Transverse colon (tissue), 4 donors: ENCODE data around the gene HPSE.

Experiments
- EP300 ChIP-seq: sonication (generic); formaldehyde crosslinking; IDR thresholded peaks from one replicate; pipeline ENCODE4 v1.6.1; 2017; ENCODE audit warnings: antibody characterized with exemption, low read depth
- POLR2A ChIP-seq: fragments of 450-650 bp; IDR thresholded peaks from one replicate; pipeline ENCODE4 v1.6.1; 2016; ENCODE audit warnings: antibody characterized with exemption, mild to moderate bottlenecking, moderate library complexity
- POLR2AphosphoS5 ChIP-seq, 3 donors: sonication (generic); formaldehyde crosslinking; IDR thresholded peaks; one replicate each; pipeline ENCODE4 v1.6.1; 2016; ENCODE audit warnings: antibody characterized with exemption in 3 of 3
- TF ChIP-seq, protein P1 (sequence below), 5 experiments: fragments of 200-600 bp in 3 of 5; fragments of 450-650 bp in 2 of 5; sonication (generic) in 3 of 5; IDR thresholded peaks; 1 replicate in 2 of 5; 2 replicates in 3 of 5; pipeline ENCODE4 v1.5.1; 2016 to 2017; ENCODE audit warnings: antibody characterized with exemption in 5 of 5, inconsistent platforms in 3 of 5, mild to moderate bottlenecking in 2 of 5, moderate library complexity in 1 of 5

DNA sequence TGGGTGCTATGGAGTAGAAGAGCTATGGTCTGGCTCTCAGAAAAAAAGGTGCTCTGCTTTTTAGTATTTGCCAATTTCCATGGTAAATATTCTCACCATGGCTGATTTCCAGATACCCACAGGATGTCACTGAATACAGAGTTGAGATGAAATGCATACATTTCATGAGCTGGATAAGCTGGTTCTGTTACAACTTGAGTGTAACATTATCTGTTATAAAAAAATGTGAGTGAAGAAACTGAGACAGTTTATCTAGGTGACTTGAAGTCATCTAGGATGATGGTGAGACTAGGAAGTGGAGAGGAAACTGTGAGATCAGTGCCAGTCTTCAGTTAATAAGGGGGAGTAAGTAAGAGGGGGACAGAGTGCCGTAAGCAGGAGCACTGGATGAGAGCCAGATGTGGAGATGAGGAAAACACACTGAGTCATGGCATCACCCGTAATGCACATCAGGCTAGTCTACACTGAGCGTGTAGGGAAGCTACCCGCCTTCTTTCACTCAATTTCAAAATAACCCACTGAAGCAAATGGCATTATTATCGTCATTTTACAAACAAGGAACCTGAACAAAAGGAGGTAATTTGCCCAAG is 5.0 kb downstream of the HPSE start:
- TF ChIP-seq, protein P1, sequence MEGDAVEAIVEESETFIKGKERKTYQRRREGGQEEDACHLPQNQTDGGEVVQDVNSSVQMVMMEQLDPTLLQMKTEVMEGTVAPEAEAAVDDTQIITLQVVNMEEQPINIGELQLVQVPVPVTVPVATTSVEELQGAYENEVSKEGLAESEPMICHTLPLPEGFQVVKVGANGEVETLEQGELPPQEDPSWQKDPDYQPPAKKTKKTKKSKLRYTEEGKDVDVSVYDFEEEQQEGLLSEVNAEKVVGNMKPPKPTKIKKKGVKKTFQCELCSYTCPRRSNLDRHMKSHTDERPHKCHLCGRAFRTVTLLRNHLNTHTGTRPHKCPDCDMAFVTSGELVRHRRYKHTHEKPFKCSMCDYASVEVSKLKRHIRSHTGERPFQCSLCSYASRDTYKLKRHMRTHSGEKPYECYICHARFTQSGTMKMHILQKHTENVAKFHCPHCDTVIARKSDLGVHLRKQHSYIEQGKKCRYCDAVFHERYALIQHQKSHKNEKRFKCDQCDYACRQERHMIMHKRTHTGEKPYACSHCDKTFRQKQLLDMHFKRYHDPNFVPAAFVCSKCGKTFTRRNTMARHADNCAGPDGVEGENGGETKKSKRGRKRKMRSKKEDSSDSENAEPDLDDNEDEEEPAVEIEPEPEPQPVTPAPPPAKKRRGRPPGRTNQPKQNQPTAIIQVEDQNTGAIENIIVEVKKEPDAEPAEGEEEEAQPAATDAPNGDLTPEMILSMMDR (IDR thresholded peaks at IDR 0.05), result no peak
- TF ChIP-seq POLR2AphosphoS5 (IDR thresholded peaks at IDR 0.05), result no peak
- no peak for TF ChIP-seq POLR2A
- no peak for TF ChIP-seq EP300
